ENCODE measurements around the gene ELL.

DNA sequence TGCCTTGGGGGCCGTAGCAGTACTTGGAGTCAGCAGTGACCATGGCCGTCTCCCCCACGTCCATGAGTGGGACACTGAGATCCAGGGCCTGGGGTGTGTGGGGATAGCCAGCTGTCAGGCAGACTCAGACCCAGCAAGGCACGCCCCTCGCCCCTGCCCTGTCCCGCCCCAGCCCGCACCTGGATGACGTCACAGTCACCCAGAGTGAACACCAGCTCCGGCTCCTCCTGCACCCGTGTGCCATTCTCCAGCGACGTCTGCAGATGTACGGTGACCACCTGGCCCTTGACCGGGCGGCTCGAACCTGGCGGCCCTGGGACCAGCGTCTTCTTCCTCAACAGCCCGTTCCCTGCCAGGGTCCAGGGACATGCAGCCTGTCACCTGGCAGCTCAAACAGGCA lies 17.5 kb upstream of the ELL start:
- TF ChIP-seq, protein P1, sequence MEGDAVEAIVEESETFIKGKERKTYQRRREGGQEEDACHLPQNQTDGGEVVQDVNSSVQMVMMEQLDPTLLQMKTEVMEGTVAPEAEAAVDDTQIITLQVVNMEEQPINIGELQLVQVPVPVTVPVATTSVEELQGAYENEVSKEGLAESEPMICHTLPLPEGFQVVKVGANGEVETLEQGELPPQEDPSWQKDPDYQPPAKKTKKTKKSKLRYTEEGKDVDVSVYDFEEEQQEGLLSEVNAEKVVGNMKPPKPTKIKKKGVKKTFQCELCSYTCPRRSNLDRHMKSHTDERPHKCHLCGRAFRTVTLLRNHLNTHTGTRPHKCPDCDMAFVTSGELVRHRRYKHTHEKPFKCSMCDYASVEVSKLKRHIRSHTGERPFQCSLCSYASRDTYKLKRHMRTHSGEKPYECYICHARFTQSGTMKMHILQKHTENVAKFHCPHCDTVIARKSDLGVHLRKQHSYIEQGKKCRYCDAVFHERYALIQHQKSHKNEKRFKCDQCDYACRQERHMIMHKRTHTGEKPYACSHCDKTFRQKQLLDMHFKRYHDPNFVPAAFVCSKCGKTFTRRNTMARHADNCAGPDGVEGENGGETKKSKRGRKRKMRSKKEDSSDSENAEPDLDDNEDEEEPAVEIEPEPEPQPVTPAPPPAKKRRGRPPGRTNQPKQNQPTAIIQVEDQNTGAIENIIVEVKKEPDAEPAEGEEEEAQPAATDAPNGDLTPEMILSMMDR (IDR thresholded peaks at IDR 0.05): no peak
- TF ChIP-seq POLR2A (IDR thresholded peaks at IDR 0.05): no peak
